DMS53 treated with DMSO at 0.1 percent for 48 hours (cell line): ENCODE data around the gene MRGPRD.

Experiments used
- DNase-seq: peaks from one replicate; lab custom pipeline; 2025; ENCODE audit not compliant: unreplicated experiment; lab: John Stamatoyannopoulos, UW

Gene MRGPRD

GRCh38 chr11:68980776-68981065, at the start of gene MRGPRD:
MRGPRD (minus strand) TSS chr11:68980986; CDS start chr11:68980986, 0 bp downstream.
- no peak for DNase-seq

GRCh38 chr11:69030301-69030700, 49.5 kb upstream of the MRGPRD start:
- DNase-seq = no peak

- no peak for DNase-seq
Observed at GRCh38 chr11:69027704-69028372, 47.1 kb upstream of the MRGPRD start.

GRCh38 chr11:69024509-69024908, 43.7 kb upstream of the MRGPRD start:
- DNase-seq = no peak

GRCh38 chr11:69022260-69022659, 41.5 kb upstream of the MRGPRD start:
- DNase-seq = no peak

GRCh38 chr11:69018924-69019323, 38.1 kb upstream of the MRGPRD start:
- DNase-seq = no peak

- no peak for DNase-seq
Observed at GRCh38 chr11:69017951-69018350, 37.2 kb upstream of the MRGPRD start.

- no peak for DNase-seq
Observed at GRCh38 chr11:69014898-69015549, 34.2 kb upstream of the MRGPRD start.

- DNase-seq = no peak
Observed at GRCh38 chr11:69014084-69014851, 33.5 kb upstream of the MRGPRD start.

GRCh38 chr11:69013009-69013951, 32.5 kb upstream of the MRGPRD start, which contains the start of gene MRGPRF:
MRGPRF (minus strand) TSS chr11:69013246; CDS start chr11:69009901, 3,345 bp downstream.
- no peak for DNase-seq

- DNase-seq = no peak
Observed at GRCh38 chr11:69012092-69013008, 31.6 kb upstream of the MRGPRD start.

GRCh38 chr11:69011624-69012091, 30.9 kb upstream of the MRGPRD start:
- DNase-seq = no peak

GRCh38 chr11:69010964-69011623, 30.3 kb upstream of the MRGPRD start:
- no peak for DNase-seq

- DNase-seq = no peak
Observed at GRCh38 chr11:69010361-69010891, 29.6 kb upstream of the MRGPRD start.

GRCh38 chr11:69009441-69010211, 28.8 kb upstream of the MRGPRD start:
- no peak for DNase-seq

GRCh38 chr11:69008737-69009440, 28.1 kb upstream of the MRGPRD start:
- no peak for DNase-seq

GRCh38 chr11:69007975-69008381, 27.2 kb upstream of the MRGPRD start:
- DNase-seq = no peak

- no peak for DNase-seq
Observed at GRCh38 chr11:69006816-69007215, 26.0 kb upstream of the MRGPRD start.
